DMS153 treated with DMSO at 0.1 percent for 48 hours (cell line): ENCODE results near the gene MAP3K15.
A peak's percentile ranks its signal among the peaks of the same experiment; 100 is the strongest.

Source experiments
- DNase-seq: peaks from one replicate; lab custom pipeline; 2025; ENCODE audit not compliant: unreplicated experiment; lab: John Stamatoyannopoulos, UW

MAP3K15 gene

DNA sequence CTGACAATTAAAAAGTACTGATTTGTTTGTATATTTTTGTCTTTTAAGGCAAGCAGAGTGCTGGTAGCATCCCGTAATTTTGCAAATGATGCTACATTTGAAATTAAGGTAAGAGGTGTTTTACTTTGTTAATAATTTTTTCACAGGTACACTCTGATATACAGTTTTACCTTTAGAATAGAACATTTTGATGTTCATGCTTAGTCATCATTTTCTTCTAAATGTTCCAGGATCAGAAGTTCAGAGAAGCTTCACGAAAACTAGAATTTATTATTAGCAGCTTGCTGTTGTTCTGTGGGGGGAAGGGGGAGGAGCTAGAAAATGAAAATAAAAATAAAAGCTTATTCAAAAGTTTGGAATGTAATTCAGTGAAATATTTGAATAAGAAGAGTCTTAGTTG, 166.0 kb downstream of the MAP3K15 start:
- DNase-seq = no peak

DNA sequence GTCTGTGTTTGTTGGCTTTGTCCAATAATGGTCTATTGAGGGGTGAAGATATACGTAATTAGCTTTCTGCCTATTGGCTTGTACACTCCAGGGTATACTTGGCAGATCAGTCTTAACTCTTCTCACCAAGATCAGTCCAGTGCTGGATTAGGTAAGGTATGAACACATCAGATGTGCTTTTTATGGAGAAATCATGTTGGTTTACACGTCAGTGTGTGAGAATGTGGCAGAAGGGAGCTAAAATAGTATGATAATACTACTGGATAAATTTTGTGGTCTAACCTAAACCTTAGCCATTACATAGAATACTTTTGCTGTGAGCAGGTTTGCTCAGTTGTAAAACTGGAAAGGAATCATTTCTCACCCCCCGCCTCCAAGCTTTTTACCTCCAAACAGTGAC, 167.4 kb downstream of the MAP3K15 start:
- DNase-seq = no peak

DNA sequence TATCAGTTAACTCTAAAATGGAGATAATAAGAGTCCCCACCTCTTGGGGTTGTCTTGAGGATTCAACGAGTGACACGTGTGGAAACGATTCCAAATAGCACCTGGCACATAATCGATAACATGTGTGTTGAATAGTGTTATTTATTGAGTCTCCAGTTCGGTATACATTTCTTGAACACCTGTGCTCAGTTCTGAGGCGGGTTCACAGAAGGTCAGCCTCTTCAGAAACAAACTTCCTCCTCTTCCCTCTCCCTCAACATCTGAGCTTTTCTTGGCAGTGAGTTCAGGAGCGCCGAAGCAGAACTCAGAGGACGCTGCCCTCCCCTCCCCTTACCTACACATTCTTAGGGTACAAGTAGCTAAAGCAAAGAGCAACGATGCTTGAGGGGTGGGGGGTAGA, 170.6 kb downstream of the MAP3K15 start:
- DNase-seq = no peak

DNA sequence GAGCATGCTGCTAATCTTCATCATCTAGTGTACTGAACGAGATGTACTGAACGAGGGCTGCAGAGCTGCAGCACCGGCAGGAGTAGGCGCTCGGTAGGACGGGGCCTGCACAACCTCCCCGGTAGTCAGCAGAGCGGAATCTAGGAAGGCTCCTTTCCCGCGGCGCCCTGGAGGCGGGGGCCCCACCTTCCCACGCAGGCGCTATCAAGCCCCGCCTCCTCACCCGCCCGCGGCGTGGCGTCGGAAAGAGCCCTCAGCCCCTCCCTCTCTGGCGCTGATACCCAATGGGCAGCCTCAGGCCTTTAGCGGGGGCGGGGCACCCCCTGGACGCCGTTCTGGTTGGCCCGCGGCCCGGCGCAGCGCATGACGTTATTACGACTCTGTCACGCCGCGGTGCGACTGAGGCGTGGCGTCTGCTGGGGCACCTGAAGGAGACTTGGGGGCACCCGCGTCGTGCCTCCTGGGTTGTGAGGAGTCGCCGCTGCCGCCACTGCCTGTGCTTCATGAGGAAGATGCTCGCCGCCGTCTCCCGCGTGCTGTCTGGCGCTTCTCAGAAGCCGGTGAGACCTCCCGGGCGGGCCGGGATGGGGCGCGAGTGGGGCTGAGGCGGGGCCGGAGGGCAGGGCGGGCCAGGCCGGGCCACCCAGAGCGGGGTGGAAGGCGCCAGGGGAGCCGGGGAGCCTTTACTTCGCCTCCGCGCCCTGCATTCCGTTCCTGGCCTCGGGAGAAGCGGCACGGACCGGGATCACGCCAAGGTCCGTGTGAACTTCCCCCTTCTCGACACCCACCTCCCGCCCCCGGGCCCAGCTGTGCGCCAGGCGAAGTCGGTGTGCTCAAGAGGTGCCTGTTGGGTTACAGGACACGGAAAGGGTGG, 171.5 kb downstream of the MAP3K15 start, which contains the start of gene PDHA1:
Gene PDHA1 (plus strand): TSS at position 393 of the 874 bp plus-strand sequence. CDS start 111 bp downstream, at position 504.
- peak; percentile 65 for DNase-seq

GRCh38 chrX:19343085-19343534, 172.2 kb downstream of the MAP3K15 start:
- DNase-seq = no peak

- DNase-seq = no peak
Observed at GRCh38 chrX:19342331-19342906, 172.9 kb downstream of the MAP3K15 start.

GRCh38 chrX:19334945-19335626, 180.2 kb downstream of the MAP3K15 start:
- DNase-seq = no peak

GRCh38 chrX:19332983-19333382, 182.3 kb downstream of the MAP3K15 start:
- DNase-seq = no peak

- no peak for DNase-seq
Observed at GRCh38 chrX:19331831-19332230, 183.5 kb downstream of the MAP3K15 start.

DNA sequence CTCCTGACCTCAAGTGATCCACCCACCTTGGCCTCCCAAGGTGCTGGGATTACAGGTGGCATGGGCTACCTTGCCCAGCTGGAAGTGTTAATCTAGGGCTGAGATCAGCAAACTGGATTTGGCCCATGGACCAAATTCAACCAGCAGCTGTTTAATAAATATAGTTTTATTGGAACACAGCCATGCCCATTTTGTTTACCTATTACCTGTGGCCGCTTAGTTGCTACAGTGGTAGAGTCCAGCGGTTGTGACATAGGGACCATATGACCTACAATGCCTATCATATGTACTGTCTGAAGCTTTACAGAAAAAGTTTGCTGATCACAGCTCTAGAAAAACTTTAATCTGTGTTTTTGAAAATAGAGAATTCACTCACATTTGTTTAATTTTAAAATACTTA, 188.7 kb downstream of the MAP3K15 start:
- DNase-seq = no peak
